Mesothelial cell of epicardium (in vitro differentiated cells): Measurements from ENCODE around the gene COL13A1. TPM values are rescaled to one million over a fixed set of nuclear protein-coding genes. Genes with fewer than 3 reads are reported as not detected.

Experiments used
- DNase-seq, 2 experiments: peaks; one replicate each; pipeline ENCODE4 v3.0.0; 2021; ENCODE audit warnings: low spot score in 2 of 2; ENCODE audit not compliant: unreplicated experiment in 2 of 2
- H3K27ac Mint-ChIP-seq: 2 replicates; pipeline ENCODE4 v1.8.0; 2021; ENCODE audit warnings: mixed read lengths
- H3K27me3 Mint-ChIP-seq: 2 replicates; pipeline ENCODE4 v1.8.0; 2021; ENCODE audit warnings: low read depth, mixed read lengths
- H3K36me3 Mint-ChIP-seq: 2 replicates; pipeline ENCODE4 v1.8.0; 2021; ENCODE audit warnings: mixed read lengths
- H3K4me1 Mint-ChIP-seq: 2 replicates; pipeline ENCODE4 v1.8.0; 2021; ENCODE audit warnings: mixed read lengths
- H3K4me3 Mint-ChIP-seq: 2 replicates; pipeline ENCODE4 v1.8.0; 2021; ENCODE audit warnings: mild to moderate bottlenecking, moderate library complexity, mixed read lengths
- H3K9me3 Mint-ChIP-seq: 2 replicates; pipeline ENCODE4 v1.8.0; 2021; ENCODE audit warnings: mixed read lengths
- total RNA-seq: library from RNA; stranded (reverse); gene quantifications from 3 replicates; pipeline ENCODE4 v1.2.1, GENCODE V29; 2021
- TF ChIP-seq, protein P1 (sequence below): fragments of 200-600 bp; sonication (generic); IDR thresholded peaks from one replicate; pipeline ENCODE4 v1.5.0; 2021; ENCODE audit warnings: antibody characterized with exemption; ENCODE audit not compliant: unreplicated experiment

Gene COL13A1
- total RNA-seq, 1 donor from 2014 or later = 14.4 TPM

DNA sequence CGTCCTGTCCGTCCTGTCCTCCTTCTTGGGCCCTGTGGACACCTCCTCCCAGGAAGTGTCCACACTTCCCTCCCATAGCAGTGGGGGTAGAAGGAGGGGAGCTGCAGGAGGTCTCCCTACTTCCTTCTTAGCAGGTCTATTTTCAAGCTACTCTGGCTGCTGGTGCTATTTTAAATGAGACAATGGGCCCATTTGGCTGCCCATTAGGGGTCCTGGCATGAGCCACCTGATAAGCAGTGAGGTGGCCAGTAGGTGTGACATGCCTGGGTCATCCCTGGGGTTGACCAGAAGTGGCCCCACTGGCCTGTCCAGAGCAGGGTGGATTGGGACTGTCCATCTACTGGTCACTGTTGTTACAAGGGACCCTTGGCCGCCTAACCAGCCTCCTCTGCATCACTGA, 75.2 kb downstream of the COL13A1 start:
- TF ChIP-seq, protein P1, sequence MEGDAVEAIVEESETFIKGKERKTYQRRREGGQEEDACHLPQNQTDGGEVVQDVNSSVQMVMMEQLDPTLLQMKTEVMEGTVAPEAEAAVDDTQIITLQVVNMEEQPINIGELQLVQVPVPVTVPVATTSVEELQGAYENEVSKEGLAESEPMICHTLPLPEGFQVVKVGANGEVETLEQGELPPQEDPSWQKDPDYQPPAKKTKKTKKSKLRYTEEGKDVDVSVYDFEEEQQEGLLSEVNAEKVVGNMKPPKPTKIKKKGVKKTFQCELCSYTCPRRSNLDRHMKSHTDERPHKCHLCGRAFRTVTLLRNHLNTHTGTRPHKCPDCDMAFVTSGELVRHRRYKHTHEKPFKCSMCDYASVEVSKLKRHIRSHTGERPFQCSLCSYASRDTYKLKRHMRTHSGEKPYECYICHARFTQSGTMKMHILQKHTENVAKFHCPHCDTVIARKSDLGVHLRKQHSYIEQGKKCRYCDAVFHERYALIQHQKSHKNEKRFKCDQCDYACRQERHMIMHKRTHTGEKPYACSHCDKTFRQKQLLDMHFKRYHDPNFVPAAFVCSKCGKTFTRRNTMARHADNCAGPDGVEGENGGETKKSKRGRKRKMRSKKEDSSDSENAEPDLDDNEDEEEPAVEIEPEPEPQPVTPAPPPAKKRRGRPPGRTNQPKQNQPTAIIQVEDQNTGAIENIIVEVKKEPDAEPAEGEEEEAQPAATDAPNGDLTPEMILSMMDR = no peak
- peaks cover 5% of the 10 kb centered on the region for H3K27me3 Mint-ChIP-seq
- no peak for DNase-seq
- no peaks in the 10 kb centered on the region for H3K9me3 Mint-ChIP-seq
- H3K36me3 Mint-ChIP-seq = no peaks in the 10 kb centered on the region
- H3K4me3 Mint-ChIP-seq = no peak overlapping the region
- no peak overlapping the region for H3K27ac Mint-ChIP-seq
- H3K4me1 Mint-ChIP-seq = peaks cover 26% of the 10 kb centered on the region

DNA sequence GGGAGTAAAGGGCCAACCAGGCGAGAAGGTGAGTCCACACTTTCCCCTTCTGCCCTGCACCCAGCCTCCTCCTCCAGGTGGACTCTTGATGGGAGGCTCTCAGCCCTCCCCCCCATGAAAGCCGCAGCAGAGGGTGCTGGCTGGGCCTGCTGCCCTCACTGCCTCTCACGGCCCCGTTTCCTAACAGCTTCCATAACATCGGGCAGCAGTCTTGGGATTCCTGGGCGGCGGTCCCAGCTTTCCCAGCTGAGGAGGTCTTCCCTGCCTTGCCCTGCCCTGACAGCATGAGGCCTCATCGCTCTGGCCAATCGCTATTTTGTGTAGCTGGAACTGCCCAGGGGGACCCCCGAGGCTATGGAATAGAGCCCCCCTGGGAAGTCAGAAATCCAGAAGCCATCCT, 76.3 kb downstream of the COL13A1 start:
- TF ChIP-seq, protein P1 = no peak
- no peaks in the 10 kb centered on the region for H3K27me3 Mint-ChIP-seq
- H3K27ac Mint-ChIP-seq = peak overlapping the region; percentile 22
- H3K9me3 Mint-ChIP-seq = no peaks in the 10 kb centered on the region
- no peaks in the 10 kb centered on the region for H3K36me3 Mint-ChIP-seq
- no peak for DNase-seq
- peaks cover 26% of the 10 kb centered on the region for H3K4me1 Mint-ChIP-seq
- H3K4me3 Mint-ChIP-seq = no peak overlapping the region

DNA sequence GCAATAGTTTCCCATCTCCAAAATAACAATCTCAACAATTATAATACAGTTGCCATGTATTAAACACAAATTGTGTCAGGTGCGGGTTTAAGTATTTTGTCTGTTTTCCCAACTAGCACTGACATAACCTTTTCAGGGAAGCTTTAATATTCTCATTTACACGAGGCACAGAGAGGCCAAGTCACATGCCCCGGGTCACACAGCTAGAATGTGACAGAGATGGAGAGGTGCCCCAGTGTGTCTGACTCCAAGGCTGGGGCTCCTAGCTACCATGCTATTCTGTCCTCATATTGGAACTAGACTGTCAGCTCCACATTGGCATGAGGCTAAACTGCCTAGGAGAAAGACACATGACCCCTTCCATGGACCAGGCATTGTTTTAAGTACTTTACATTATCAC, 77.2 kb downstream of the COL13A1 start:
- Mint-ChIP-seq H3K36me3 (no peaks in the 10 kb centered on the region), H3K4me1 (peaks cover 26% of the 10 kb centered on the region), H3K4me3 (no peak overlapping the region), H3K27me3 (peaks cover 2% of the 10 kb centered on the region), H3K27ac (no peak overlapping the region), H3K9me3 (no peaks in the 10 kb centered on the region)
- DNase-seq = no peak
- TF ChIP-seq, protein P1 = no peak

DNA sequence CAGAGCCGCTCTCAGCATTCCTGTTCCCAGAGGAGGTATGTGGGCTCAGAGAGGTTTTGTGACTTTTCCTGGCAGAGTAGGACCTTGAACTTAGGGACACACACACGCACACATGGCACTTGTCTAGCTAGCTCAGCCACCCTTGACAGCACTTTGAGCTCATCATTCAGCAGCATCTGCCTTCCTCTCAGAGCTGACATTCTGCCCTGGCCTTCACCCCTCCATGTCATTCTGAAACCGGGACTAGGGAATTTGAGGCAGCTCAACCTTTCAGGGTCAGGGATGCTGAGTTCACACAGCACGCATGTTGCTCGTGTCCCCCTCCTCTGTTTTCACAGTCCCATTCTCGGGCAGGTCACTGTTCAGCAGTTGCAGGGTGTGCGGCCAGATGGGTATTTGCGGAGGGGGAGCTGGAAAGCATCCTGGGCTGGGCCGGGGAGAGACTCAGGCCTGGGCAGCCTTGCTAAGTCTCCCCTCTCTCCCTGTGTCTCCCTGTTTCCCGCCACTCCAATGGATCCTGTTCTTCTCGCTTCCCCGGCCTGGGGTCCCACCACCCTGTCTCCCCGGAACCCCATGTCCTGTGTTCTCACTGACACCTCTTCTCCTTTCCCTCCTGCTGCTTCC, 78.0 kb downstream of the COL13A1 start:
- peaks cover 26% of the 10 kb centered on the region for H3K4me1 Mint-ChIP-seq
- H3K36me3 Mint-ChIP-seq = no peaks in the 10 kb centered on the region
- H3K4me3 Mint-ChIP-seq = no peak overlapping the region
- DNase-seq = no peak
- no peaks in the 10 kb centered on the region for H3K9me3 Mint-ChIP-seq
- no peak overlapping the region for H3K27ac Mint-ChIP-seq
- H3K27me3 Mint-ChIP-seq = peaks cover 2% of the 10 kb centered on the region
- TF ChIP-seq, protein P1 = no peak

DNA sequence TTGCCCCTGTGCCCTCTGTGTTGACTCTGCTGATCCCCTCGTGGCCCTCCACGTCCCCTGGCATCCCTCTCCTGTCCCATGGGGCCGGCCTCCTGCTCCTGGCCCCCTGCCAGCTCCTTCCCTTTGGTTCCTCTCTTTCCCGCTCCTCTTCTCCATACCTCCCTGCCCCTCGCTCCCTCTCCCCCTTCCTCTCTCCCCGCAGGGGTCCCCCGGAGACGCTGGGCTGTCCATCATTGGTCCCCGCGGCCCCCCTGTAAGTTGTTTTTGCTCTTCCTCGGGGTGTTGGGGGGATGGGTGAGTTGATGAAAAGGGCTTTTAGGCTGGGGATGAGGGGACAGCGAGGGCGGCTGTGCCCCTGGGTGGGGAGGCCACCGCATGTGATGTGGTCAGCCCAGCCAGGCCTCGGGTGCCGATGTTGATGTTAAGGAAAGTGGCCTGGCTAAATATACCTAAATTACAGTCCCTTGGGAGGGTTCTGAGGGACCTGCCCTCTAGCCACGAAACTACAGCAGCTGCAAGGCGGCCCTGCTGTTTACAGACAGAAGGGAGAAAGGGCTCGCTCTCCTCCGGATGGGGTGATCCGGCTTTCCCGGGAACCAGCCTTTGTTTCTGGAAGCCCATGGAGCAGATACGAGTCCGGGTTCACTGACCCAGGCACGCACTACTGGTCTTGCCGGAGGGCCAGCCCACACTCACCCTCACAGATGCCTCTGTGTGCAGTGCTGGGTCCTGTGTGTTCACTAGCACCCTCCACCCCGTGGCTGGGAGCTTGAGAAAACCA, 78.8 kb downstream of the COL13A1 start:
- H3K4me1 Mint-ChIP-seq = peaks cover 26% of the 10 kb centered on the region
- no peaks in the 10 kb centered on the region for H3K9me3 Mint-ChIP-seq
- H3K27ac Mint-ChIP-seq = no peak overlapping the region

More for the DNA sequence above, 78.8 kb downstream of the COL13A1 start:
- Mint-ChIP-seq H3K27me3 (peaks cover 2% of the 10 kb centered on the region), H3K36me3 (no peaks in the 10 kb centered on the region), H3K4me3 (no peak overlapping the region)
- TF ChIP-seq, protein P1 = no peak
- no peak for DNase-seq
